GM19328 (cell line): ENCODE results near the gene MAD1L1.
A peak's percentile ranks its signal among the peaks of the same experiment; 100 is the strongest.
"Not testable (repeated sequence)": the region's sequence is repeated elsewhere in the genome, so short reads cannot be mapped to it uniquely, and the experiment has no call there.

Experiments used
- ATAC-seq: cut with Tn5 transposase; IDR thresholded peaks from one replicate; pipeline ENCODE4 v1.9.1; 2021; ENCODE audit warnings: mild to moderate bottlenecking, moderate library complexity; ENCODE audit not compliant: unreplicated experiment

MAD1L1 gene

DNA sequence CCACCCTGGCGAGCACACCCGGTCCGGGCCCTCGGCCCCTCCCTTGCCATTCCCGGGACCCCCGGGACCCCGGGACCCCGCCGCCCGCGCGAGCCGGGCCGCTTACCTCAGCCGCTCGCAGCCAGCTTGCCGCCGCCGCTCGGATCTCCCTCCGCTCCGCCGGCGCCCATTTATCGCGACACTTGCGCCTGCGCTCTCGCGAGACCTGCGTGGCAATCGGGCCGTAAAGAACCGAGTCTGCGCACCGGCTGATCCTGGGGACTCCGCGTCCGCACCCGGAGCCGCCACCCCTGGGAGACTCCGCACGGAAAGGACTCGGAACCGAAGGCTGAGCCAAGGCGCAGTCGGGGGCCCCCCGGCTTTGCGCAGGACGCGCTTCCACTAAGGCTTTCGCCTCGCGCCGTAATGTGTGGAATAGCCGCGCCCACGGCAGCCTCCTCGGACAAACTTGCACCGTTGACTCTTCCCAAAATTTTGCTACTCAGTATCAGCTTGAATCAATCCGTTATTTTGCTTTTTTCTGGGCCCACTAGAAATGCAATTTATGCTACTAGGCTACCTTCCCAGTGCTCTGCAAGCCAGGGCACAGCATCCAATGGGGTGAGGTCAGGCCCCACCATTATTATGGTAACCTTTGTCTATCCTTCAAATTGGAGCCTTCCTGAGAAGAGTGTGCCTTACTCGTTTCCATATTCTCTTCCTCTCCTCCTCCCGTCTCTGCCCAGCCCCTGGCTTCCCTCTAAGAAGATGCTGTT, at the start of gene MAD1L1:
Gene MAD1L1, minus strand, starts transcription at position 180 of the 755 bp plus-strand sequence. CDS start 2,812 bp downstream, outside the sequence.
- peak; percentile 51 for ATAC-seq

DNA sequence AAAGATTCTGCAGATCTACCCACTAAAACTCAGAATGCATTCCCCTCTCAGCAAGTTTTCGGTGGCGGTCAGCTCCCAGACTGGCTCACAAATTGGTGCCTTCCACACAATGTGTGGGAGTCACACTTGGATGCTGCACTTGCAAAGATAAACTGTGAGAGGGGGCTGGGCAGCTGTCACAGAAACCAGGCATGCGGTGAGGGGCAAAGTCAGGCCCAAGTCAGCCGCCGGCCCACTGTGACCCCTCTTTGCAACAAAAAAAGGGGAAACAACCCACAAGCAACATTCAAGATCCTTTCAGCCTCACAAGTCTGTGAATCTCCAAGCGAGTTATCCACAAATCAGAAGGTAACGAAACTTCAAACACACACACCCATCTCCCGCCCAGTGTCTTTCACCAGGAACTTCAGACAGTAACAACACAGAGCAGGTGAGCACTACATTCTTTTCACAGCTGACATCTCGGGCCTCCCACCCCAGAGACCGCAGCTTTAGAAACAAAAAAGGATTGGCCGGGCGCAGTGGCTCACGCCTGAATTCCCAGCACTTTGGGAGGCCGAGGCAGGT, 49.5 kb upstream of the MAD1L1 start:
- ATAC-seq: no peak

DNA sequence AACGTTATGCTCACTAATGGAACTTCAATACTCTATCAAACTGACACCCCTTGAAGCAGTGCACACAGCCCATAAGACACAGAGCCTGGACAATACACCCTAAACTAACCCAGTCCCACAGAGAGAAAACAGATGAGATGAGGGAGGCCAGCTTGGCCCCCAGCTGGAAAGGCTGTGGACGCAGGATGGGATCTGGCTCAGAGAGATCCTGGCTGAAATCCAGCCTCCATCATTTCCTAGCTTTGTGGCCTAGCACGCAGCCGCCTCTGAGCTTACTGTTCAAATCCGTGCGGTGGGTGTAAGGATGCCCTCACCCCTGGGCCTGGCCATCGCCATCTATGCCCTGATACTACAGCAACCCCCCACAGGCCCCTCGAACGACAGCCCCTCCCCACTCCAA, 48.8 kb upstream of the MAD1L1 start:
- ATAC-seq: no peak

DNA sequence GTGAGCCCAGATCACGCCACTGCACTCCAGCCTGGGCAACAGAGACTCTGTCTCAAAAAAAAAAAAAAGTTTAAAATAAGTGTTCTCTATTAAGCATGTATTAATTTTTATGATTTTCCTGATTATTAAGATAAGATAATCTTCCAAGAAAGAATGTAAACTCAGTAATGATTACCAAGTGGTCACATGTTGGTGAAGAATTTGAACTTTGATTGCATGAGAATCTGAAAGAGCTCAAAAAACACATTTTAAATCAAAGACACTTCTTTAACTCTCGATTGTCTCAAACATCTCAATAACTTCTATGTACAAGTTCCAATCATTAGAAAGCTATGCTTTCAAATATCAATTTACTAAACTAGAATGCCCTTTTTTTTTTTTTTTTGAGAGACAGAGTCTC, 47.7 kb upstream of the MAD1L1 start:
- no peak for ATAC-seq

DNA sequence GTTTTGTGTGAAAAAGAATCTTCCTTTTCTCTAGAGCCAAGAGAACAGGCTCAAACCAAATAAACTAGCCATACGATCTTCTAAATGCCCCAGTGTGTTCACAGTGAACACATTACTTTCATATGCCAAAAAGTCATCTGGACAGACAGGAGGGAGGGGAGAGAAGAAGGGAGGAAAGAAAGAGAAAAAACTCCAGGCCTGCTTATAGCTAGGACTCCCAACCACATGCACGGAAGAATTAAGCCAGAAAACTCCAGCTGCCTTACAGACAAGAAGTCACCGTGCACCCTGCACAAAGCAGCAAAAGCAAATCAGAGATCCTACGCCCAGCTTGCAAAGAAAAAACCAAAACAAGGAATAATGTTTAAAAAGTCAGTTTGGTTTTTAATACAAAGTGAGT, 47.2 kb upstream of the MAD1L1 start:
- ATAC-seq: no peak

DNA sequence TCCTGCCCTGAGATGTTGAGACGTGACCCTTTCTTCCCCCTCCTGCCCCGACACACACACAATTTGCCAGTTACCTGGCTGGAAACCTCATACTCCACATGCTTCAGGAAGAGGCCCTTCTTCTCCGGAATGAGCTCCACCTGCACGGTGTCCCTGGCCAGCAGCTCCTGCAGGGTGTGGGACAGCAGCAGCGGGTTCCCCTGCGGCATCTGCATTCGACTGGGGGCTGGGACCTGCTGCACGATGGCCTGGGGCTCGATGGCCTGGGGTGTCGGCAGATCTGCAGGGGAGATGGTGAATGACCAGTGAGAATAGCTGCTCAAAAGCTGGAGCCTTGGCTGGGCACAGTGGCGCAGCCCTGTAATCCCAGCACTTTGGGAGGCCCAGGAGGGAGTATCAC, 45.3 kb upstream of the MAD1L1 start:
- ATAC-seq: no peak

DNA sequence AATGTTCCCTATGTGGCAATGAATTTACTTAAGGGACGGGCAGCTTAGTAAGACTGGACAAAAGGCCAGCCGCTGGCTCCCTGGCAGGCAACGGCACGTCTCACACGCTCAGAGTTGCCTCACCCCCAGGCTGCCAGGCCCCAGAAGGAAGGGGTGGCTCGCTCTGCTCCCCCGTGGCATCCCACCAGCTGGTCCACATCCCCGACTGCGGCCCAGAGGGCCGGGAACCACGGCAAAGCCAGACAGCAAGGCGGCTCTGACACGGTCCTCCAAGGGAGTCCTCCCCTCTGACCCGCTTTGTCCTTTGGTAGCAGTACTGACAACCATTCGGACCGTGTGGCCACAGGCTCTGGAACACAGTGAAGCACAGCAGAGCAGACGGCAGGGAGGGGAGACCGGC, 43.4 kb upstream of the MAD1L1 start:
- ATAC-seq: no peak

DNA sequence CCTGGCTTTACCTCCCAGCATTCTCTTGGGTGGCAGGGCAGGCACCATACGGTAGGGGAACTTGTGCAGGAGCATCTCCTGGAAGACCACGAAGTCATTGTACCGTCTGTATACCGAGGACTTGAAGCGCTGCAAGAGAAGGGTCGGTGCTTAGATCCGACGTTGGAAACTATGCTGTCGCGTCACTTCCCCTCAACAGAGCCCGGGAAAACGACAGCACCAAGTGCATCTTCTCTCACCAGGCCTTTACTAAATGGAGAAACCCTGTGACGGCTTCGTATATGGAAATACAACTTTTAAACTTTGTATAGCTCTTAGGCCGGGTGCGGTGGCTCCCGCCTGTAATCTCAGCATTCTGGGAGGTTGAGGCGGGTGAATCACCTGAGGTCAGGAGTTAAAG, 42.4 kb upstream of the MAD1L1 start:
- no peak for ATAC-seq

DNA sequence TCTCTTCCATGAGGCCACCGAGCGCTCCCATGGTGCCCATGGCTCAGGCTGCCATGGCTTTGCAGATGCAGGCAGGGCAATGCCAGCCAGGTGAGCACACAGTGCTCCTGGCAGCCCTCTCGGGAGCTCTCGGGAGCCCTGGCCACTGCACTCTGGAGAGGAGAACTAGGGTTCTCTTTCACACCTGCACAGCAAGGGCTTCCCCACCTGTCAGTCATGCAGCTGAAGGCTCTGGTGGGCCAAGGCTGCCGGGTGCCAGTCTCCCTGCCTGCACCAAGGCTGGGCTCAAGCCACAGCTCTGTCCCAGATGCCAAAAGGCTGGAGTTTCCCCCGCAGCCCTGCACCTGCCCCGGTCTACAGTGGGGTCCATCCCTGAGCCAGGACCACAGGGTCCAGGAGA, 41.9 kb upstream of the MAD1L1 start:
- no peak for ATAC-seq

DNA sequence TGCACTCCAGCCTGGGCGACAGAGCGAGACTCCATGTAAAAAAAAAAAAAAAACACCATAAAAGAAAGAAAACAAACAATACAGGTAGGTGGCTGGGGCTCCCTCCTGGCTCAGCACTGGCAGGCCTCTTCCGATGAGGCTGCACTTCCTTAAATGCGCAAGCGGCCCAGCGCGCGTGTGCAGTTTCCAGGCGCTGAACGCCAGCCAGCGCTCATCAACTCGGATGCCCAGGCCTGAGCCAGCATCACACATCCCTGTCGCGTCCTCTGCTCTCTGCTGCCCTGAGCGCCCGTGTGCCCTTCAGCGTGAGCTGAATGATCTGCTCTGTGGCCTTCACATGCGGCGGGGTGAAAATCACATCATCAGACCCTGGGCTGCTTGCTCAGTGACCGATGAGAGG, 41.1 kb upstream of the MAD1L1 start:
- ATAC-seq: no peak

DNA sequence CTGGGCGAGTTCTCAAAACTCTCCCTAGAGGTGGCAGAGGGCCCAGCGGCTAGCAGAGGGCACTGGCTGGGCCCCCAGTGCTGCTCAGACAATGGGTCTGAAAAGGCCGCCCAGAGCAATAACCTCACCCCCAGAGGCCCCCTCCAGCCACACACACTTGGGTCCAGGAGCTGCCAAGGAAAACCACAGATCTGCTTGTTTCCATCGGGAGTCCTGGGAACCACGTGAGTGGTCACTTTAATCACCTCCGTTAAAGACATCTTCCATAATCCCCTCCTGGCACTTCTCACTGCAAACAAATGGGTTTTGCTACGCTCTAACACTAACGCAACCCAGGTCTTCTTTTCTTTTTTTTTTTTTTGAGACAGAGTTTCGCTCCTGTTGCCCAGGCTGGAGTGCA, 39.3 kb upstream of the MAD1L1 start:
- no peak for ATAC-seq

DNA sequence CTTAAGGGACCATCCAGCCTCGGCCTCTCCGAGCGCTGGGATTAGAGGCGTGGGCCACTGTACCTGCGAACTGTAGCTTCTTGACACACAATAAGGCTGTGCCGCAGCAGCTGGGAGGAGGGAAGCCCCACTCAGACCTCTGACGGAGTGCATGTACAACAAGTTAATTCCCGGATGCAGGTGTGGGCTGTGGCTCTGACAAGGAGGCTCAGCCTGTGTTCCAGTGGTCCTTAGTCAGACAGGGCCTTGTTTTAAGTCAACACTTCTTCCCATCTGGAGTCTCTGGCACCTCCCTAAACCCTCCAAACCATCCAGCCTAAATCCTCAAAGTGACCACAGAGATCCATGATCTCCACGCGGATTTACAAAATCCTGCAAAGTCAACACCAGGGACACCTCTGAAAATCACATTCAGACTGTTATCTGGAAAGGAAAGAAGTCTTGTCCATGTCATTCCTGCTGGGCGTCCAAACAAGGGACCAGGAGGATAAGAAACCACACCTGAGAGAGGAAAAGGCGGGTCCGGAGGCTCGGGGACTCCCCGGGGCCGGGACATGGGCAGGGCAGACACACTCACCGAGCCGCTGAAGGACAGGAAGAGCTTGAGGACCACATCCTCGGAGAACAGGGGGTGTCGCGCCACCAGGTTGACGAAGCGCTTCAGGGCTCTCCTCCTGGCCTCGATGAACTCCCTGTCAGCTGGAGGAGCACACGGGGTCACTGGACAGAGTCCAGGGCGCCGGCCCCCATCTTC, 38.7 kb upstream of the MAD1L1 start:
- no peak for ATAC-seq

DNA sequence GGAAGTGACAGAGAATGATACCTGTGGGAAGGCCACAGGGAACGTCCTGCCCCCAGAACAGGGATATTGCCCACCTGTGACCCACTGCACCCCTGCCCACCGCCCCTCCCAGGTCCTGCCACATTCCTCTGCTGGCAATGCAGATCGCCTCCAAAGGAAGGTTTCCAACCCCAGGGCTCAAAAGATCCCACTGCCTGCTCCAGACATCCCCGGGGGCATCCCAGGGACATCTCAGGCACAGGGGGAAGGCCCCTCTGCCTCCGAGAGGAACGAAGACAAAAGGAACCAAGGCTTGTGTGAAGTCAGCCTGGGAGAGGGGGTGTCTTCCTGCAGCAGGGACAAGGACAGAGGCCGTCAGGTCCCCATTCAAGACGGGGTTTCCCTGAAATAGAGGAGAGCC, 37.8 kb upstream of the MAD1L1 start:
- no peak for ATAC-seq

DNA sequence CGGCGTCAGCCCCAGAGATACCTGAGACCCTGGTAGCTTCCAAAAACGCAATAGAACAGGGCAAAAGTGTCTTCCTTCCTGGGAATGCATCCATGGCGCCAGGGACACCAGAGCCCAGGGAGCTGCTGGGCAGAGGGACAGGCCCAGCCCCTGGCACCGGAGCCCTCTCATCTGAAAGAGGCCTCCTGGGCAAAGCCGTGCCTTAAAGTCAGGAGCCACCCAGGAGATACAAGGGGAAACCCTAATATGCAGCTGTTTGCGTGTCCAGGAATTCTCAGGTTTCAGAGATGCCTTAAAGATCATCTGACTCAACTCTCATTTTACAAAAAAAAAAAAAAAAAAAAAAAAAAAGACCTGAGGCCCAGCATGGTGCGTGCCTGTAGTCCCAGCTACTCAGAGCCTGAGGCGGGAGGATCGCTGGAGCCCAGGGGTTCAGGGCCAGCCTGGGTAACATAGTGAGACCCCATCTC, 37.3 kb upstream of the MAD1L1 start:
- no peak for ATAC-seq

DNA sequence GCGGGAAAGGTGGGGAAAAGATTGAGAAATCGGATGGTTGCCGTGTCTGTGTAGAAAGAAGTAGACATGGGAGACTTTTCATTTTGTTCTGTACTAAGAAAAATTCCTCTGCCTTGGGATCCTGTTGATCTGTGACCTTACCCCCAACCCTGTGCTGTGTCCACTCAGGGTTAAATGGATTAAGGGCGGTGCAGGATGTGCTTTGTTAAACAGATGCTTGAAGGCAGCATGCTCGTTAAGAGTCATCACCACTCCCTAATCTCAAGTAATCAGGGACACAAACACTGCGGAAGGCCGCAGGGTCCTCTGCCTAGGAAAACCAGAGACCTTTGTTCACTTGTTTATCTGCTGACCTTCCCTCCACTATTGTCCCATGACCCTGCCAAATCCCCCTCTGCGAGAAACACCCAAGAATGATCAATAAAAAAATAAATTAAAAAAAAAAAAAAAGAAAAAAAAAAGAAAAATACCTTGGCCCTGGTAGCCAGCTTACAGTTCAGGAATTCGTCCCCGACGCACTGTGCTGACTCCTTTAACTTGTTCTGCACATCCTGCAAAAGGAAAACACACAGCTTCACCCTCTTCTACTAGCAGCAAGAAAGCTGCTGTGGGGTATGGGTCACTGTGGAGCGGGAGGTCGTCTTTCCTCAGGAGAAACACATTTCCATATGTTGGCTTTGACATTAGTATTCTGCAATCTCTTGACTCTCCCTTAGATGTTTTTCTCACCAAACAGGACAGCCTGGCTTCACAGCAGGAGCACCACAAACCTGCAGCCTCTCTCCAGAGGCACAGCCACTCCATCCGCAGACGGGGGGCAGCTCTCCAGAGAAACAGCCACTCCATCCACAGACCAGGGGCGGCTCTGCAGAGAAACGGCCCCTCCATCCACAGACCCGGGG, 36.6 kb upstream of the MAD1L1 start:
- ATAC-seq: not testable (repeated sequence)

DNA sequence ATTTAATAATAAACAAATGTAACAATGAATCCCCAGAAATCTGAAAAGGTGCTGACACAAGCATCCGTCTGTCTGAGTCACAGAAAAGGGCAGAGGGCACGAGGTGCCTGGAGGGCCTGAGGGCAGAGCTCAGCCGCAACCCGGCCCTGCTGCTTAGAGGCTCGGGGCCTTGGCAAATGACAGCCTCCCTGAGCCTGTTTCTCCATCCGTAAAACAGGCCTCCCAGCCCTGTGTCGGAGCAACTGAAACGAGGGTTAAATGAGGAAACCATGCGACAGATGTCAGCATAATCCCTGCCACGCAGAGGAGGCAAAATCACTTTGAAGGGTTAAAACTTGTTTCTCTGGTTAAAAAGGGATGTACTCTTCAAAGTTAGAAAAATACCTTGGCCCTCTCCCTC, 34.2 kb upstream of the MAD1L1 start:
- no peak for ATAC-seq

DNA sequence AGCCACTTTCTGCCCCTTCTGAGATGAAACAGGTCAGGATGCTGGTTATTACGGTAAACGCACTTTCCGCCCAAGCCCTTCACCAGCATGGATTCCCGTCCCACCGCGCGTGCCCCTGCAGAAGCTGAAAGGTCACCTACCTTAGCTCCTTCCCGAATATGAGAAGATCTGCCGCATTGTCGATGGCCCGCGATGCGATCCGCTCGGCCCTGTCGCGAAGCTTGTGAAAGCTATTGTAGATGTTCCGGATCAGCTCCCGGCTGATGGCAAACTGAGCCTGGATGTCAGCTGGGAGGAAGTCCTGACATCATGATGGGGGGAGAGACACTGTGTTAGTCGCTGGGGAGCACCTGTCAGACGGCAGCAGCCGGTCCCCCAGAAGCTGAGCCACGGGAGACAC, 31.4 kb upstream of the MAD1L1 start:
- no peak for ATAC-seq

DNA sequence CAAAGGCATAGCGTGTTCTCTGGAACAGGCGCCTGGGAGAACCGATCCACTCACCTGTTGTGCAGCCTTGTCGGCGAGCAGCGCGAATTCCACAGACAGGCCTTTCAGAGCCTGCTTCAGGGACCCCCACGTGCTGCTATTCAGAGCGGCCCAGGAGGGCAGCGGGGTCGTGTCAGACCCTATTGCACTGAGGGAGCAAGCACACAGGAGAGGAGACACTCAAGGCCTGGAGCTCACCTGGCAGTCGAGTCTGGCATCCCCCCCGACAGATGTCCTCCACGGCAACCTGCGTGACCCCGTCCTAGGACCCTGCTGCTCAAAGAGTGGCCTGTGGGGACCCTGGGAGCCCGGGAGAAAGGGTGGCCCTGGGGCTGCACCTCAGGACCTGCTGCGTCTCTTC, 30.4 kb upstream of the MAD1L1 start:
- no peak for ATAC-seq

DNA sequence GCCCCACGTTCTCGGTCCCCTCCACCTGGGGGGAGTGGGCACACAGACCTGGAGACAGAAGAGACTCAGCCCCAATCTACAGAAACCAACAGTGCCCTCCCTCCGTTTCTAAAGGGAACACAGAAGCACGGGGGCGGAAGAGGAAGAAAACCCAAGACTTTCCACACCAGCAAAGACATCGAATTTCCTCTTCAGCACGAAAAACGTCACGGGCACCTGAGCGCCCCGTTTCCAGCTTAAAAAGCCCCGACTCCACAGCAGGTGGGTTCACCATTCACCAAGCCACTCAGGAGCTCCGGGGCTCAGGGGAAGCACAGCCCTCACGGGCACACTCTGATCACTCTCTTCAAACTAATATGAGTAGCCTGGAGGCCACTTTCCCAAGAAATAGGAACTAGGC, 28.9 kb upstream of the MAD1L1 start:
- ATAC-seq: no peak

DNA sequence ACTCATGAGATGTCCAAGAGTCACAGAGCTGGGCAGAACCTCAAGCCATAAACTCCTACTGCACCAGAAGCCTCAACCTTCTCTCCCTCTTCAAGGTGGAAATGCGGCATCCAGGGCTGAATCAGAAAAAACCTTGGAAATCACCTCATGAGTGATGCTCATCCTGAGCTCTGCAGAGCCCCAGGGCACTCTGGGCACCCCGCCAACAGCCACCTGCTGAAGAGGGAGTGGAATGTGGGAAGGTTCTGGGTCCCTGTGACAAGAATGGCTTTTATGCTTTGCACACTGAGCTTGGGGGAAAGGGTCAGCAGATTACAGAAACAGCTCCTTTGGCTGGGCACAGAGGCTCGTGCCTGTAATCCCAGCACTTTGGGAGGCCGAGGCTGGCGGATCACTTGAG, 28.1 kb upstream of the MAD1L1 start:
- ATAC-seq: no peak

DNA sequence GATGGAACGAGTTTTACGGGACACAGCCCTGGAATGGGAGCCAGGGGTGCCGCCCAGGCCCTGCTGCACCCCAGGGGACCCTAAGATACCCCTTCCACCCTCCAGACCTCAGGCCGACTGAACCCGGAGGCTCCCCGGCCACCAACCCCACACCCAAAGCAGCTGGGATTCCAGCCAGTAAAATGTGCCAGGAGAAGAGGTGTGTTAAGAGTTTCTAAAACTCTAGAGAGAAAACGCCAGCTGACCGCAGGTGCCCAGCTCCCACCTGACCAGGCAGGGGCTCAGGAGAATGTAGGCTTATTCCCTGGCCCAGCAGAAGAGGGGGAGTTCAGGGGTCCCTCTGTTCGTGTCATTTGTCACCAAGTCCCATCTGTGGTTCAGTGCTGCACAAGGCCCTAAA, 26.7 kb upstream of the MAD1L1 start:
- no peak for ATAC-seq
